ENCODE results near the gene SLC17A8. TPM values are rescaled to one million over a fixed set of nuclear protein-coding genes. Genes with fewer than 3 reads are reported as not detected.
"Not testable (repeated sequence)": the region's sequence is repeated elsewhere in the genome, so short reads cannot be mapped to it uniquely, and the experiment has no call there.

SLC17A8 gene
- total RNA-seq, 1 donor: not detected

DNA sequence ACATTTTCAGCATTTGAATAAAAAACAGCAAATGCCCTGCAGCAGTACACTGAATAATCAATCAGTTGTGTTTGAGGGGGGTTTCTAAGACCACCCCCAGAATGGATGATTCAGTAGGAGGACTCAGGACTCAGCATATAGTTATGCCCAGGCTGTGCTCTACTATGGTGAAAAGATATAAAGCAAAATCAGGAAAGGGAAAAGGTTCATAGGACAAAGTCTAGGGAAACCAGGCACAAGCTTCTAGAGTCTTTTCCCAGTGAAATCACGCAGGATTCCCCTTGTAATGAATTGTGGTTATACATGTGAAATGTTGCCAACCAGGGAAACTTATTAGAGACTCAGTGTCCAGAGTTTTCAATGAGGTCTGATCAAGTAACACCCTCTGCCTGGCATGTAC lies 25.0 kb upstream of the SLC17A8 start:
- no peak for DNase-seq (ENCODE audit: low read depth)
- H3K4me3 ChIP-seq (ENCODE audit: low read depth, low read length): no peak overlapping the region
- TF ChIP-seq, protein P1, sequence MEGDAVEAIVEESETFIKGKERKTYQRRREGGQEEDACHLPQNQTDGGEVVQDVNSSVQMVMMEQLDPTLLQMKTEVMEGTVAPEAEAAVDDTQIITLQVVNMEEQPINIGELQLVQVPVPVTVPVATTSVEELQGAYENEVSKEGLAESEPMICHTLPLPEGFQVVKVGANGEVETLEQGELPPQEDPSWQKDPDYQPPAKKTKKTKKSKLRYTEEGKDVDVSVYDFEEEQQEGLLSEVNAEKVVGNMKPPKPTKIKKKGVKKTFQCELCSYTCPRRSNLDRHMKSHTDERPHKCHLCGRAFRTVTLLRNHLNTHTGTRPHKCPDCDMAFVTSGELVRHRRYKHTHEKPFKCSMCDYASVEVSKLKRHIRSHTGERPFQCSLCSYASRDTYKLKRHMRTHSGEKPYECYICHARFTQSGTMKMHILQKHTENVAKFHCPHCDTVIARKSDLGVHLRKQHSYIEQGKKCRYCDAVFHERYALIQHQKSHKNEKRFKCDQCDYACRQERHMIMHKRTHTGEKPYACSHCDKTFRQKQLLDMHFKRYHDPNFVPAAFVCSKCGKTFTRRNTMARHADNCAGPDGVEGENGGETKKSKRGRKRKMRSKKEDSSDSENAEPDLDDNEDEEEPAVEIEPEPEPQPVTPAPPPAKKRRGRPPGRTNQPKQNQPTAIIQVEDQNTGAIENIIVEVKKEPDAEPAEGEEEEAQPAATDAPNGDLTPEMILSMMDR (IDR thresholded peaks at IDR 0.05; ENCODE audit: insufficient read depth, low read depth, low read length): no peak

DNA sequence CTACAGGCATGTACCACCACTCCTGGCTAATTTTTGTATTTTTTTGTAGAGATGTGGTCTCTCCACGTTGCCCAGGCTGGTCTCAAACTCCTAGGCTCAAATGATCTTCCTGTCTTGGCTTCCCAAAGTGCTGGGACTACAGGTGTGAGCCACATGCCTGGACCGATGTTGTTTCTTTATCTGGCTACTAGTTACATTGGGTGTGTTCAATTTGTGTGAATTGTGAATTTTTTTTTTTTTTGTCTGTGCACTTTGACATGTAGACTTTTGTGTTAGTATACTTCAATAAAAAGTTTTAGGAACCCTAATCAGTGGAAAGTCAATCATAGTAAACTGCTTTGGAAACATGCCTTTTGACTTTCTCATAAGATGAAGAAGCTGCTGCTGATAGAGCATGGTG lies 24.0 kb upstream of the SLC17A8 start:
- no peak overlapping the region for H3K4me3 ChIP-seq (ENCODE audit: low read depth, low read length)
- DNase-seq (ENCODE audit: low read depth): no peak
- TF ChIP-seq, protein P1 (IDR thresholded peaks at IDR 0.05; ENCODE audit: insufficient read depth, low read depth, low read length): no peak

DNA sequence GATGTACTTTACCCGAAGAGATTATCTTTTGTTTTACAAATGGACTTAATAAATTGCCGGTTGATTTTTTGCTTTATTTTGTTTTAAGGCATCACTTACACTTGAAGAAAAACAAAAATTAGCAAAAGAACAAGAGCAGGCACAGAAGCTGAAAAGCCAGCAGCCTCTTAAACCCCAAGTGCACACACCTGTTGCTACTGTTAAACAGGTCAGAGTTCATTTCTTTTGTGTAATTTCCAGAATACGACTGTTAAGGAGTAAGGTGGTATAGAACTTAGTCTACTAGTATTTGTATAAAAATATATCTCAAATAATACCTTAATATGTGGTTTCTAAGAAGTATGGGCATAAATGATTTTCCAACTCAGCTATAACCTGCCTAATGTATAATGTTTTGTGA lies 19.6 kb upstream of the SLC17A8 start:
- TF ChIP-seq, protein P1 (IDR thresholded peaks at IDR 0.05; ENCODE audit: insufficient read depth, low read depth, low read length): no peak
- no peak for DNase-seq (ENCODE audit: low read depth)
- H3K4me3 ChIP-seq (ENCODE audit: low read depth, low read length): no peak overlapping the region

DNA sequence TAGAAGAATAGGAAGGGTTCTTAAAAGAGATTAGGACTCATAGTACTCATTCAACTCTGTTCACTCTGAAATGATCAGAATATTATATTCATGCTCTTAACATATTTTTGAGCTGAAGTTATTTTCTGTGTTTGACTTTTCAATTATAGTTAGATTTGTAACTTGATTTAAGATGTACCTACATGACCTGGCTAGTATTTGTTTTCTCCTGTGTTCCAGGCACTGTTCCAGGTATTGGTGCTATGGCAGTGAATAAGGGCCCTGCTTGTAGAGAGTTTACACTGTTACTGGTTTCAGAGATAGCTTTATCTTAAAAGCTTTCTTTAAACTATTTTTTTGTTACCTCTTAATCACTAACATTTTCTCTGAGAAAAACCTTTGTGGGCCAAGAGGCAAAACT lies 19.1 kb upstream of the SLC17A8 start:
- TF ChIP-seq, protein P1 (IDR thresholded peaks at IDR 0.05; ENCODE audit: insufficient read depth, low read depth, low read length): no peak
- no peak for DNase-seq (ENCODE audit: low read depth)
- H3K4me3 ChIP-seq (ENCODE audit: low read depth, low read length): no peak overlapping the region

DNA sequence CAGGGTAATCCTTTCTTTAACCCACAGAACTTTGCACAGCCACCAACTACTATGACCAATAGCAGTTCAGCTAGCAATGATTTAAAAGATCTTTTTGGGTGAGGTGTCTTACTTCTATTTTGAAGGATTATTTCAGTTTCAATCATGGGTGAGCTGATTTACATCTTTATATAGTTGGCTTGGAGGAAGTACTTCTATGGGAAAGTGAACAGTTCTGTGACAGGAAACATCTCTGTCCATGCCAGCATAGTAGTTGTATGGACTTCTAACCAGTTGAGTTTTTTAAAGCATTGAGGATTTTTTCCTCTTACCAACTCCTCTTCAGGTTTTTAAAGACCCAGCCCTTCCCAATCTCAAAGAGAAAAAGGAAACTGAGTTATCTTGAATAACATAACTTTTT lies 17.8 kb upstream of the SLC17A8 start:
- no peak overlapping the region for H3K4me3 ChIP-seq (ENCODE audit: low read depth, low read length)
- no peak for DNase-seq (ENCODE audit: low read depth)
- TF ChIP-seq, protein P1 (IDR thresholded peaks at IDR 0.05; ENCODE audit: insufficient read depth, low read depth, low read length): no peak

DNA sequence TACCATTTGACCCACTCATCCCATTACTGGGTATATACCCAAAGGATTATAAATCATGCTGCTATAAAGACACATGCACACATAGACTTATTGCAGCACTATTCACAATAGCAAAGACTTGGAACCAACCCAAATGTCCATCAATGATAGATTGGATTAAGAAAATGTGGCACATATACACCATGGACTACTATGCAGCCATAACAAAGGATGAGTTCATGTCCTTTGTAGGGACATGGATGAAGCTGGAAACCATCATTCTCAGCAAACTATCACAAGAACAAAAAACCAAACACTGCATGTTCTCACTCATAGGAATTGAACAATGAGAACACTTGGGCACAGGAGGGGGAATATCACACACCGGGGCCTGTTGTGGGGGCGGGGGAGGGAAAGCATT lies 14.0 kb upstream of the SLC17A8 start:
- H3K4me3 ChIP-seq (ENCODE audit: low read depth, low read length); DNase-seq (ENCODE audit: low read depth): not testable (repeated sequence)

DNA sequence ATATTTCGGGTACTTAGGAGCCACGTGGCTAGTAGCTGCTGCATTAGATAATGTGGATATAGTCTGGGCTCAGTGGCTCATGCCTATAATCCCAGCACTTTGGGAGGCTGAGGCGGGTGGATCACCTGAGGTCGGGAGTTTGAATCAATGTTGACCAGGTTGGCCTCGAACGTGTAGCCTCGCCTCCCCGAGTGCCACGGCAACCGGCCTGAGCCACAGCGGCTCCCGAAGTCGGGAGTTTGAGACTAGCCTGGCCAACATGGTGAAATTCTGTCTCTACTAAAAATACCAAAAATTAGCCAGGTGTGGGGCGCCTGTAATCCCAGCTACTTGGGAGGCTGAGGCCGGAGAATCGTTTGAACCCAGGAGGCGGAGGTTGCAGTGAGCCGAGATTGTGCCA lies 12.5 kb upstream of the SLC17A8 start:
- H3K4me3 ChIP-seq (ENCODE audit: low read depth, low read length); DNase-seq (ENCODE audit: low read depth): not testable (repeated sequence)

DNA sequence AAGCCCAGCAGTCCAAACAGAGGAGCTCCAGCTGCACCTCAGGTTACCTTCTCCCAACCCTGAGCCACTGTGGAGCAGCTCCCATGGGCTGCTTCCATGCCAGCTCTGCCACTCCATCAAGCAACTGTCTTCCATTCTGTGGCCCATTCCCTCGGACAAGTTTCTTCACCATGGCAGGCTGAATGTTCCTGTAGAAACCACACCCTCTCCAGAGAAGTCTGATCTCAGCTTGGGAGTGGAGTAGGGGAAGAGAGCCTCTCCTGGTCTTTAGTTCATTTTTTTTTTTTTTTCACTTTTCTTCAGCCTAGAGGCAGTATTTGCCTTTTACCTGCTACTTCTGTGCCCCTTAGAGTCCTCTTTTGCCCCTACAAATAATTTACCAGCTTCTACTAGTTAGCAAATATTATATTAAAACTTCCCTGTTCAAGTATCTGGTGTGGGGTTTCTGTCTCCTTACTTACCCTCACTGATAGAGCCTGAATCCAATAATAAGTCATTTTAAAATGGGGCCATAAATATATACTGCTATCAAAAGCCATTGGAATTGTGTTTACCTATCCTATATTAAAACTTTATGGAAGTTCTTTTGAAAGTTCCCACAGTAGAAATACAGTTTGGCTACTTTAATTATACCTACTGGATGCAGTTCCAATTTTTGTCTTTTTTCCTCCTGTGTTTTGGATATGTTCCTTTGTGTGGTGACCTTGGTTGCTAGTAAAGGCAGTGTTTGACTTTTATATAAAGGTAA lies 11.7 kb upstream of the SLC17A8 start:
- TF ChIP-seq, protein P1 (IDR thresholded peaks at IDR 0.05; ENCODE audit: insufficient read depth, low read depth, low read length): no peak
- no peak for DNase-seq (ENCODE audit: low read depth)
- no peak overlapping the region for H3K4me3 ChIP-seq (ENCODE audit: low read depth, low read length)

Measured in fibroblast of villous mesenchyme (primary cell).